DND-41 (cell line): ENCODE data around the gene CTPS2.

ENCODE experiments used
- ATAC-seq: fragments of 200-7000 bp; cut with Tn5 transposase; 3 replicates; pipeline ENCODE4 v1.9.1; 2021; ENCODE audit warnings: low read depth; ENCODE audit not compliant: insufficient read depth
- DNase-seq: peaks from one replicate; pipeline ENCODE4 v3.0.0-alpha.2; 2020
- H2AFZ ChIP-seq: 2 replicates; pipeline ENCODE4 v1.6.0; 2012; ENCODE audit warnings: low read depth, low read length
- H3K27ac ChIP-seq: 2 replicates; pipeline ENCODE4 v1.5.1; 2012; ENCODE audit warnings: low read length, inconsistent platforms
- H3K27me3 ChIP-seq: fragments of 200-600 bp; sonication (generic); 2 replicates; pipeline ENCODE4 v1.6.0; 2012; ENCODE audit warnings: low read length, mild to moderate bottlenecking, inconsistent platforms; ENCODE audit not compliant: insufficient read depth, poor library complexity
- H3K36me3 ChIP-seq: 2 replicates; pipeline ENCODE4 v1.5.1; 2012; ENCODE audit warnings: low read length, inconsistent platforms; ENCODE audit not compliant: insufficient read depth
- H3K4me1 ChIP-seq: 2 replicates; pipeline ENCODE4 v1.5.1; 2012; ENCODE audit warnings: mild to moderate bottlenecking, low read length; ENCODE audit not compliant: insufficient read depth
- H3K4me2 ChIP-seq: 2 replicates; pipeline ENCODE4 v1.6.0; 2012; ENCODE audit warnings: mild to moderate bottlenecking, moderate library complexity, low read length, inconsistent platforms; ENCODE audit not compliant: insufficient read depth
- H3K4me3 ChIP-seq, 2 experiments: fragments of 200-600 bp in 1 of 2; shearing (Covaris generic) in 1 of 2; 2 replicates each; pipeline ENCODE4 v1.5.1; 2012 to 2016; ENCODE audit warnings: inconsistent platforms in 2 of 2, low read length in 2 of 2, mild to moderate bottlenecking in 2 of 2, low read depth in 1 of 2, moderate library complexity in 1 of 2
- H3K79me2 ChIP-seq: 2 replicates; pipeline ENCODE4 v1.6.0; 2012; ENCODE audit warnings: low read length, inconsistent platforms; ENCODE audit not compliant: insufficient read depth
- H3K9ac ChIP-seq: 2 replicates; pipeline ENCODE4 v1.6.0; 2012; ENCODE audit warnings: low read depth, mild to moderate bottlenecking, inconsistent platforms, low read length, moderate library complexity
- H3K9me3 ChIP-seq: 2 replicates; pipeline ENCODE4 v1.5.1; 2012; ENCODE audit warnings: low read length, moderate library complexity, mild to moderate bottlenecking, inconsistent platforms; ENCODE audit not compliant: insufficient read depth, severe bottlenecking
- H4K20me1 ChIP-seq: 2 replicates; pipeline ENCODE4 v1.6.0; 2012; ENCODE audit warnings: low read length; ENCODE audit not compliant: insufficient read depth
- EZH2 ChIP-seq: IDR thresholded peaks from 3 replicates; pipeline ENCODE4 v1.6.1; 2012; ENCODE audit warnings: borderline replicate concordance, low read depth, mild to moderate bottlenecking, moderate library complexity, low read length, inconsistent platforms; ENCODE audit not compliant: severe bottlenecking
- TF ChIP-seq, protein P1 (sequence below): IDR thresholded peaks from 2 replicates; pipeline ENCODE4 v1.5.1; 2012; ENCODE audit warnings: borderline replicate concordance, low read length, moderate library complexity, mild to moderate bottlenecking; ENCODE audit not compliant: poor library complexity, severe bottlenecking; ENCODE audit errors: extremely low read depth

CTPS2 gene

DNA sequence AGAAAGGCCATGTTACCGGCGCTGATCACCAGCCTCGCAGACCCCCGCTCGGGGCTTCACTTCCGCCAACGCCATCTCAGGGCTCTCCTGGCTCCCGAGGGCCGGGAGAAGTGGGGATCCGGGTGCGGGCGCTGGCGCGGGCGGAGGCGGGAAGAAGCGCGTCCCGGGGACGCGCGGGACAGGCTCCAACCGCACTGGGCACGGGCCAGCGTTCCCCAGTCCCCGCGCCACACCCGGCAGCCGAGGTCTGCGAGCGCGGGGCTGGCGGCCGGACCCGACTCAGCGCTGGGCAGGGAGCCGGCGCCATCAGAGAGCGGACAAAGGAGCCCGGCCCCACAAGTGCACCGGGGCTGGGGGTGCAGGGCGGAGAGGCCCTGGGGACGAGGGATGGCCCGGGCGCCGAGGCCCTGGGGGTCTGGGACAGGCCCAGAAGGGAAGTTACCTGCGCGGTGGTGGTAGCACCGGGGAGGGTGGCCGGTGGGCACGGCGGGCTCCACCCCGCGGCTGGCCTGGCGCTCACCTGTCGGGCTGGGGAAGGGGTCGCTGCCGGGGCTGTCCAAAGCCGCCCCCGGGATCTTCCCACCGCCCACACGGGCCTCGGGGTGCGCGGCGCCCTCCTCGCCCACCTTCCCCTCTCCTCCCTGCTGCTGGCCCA, 449 bp downstream of the CTPS2 start:
- Histone ChIP-seq H3K9me3 (no peaks in the 10 kb centered on the region), H3K27me3 (no peaks in the 10 kb centered on the region), H3K9ac (peak overlapping the region; percentile 84), H3K36me3 (peaks cover 3% of the 10 kb centered on the region; the same call in 1 of the 2 replicates), H2AFZ (peak overlapping the region; percentile 82), H3K4me1 (peaks cover 22% of the 10 kb centered on the region), H3K4me2 (peak overlapping the region; percentile 71), H3K4me3 (peak overlapping the region; percentile 57 to 66; a peak in 3 of 4 replicates), H3K79me2 (peaks cover 11% of the 10 kb centered on the region), H4K20me1 (no peaks in the 10 kb centered on the region), H3K27ac (peak overlapping the region; percentile 83)
- peak; percentile 27 for DNase-seq
- peak; percentile 66 for ATAC-seq
- TF ChIP-seq, protein P1, sequence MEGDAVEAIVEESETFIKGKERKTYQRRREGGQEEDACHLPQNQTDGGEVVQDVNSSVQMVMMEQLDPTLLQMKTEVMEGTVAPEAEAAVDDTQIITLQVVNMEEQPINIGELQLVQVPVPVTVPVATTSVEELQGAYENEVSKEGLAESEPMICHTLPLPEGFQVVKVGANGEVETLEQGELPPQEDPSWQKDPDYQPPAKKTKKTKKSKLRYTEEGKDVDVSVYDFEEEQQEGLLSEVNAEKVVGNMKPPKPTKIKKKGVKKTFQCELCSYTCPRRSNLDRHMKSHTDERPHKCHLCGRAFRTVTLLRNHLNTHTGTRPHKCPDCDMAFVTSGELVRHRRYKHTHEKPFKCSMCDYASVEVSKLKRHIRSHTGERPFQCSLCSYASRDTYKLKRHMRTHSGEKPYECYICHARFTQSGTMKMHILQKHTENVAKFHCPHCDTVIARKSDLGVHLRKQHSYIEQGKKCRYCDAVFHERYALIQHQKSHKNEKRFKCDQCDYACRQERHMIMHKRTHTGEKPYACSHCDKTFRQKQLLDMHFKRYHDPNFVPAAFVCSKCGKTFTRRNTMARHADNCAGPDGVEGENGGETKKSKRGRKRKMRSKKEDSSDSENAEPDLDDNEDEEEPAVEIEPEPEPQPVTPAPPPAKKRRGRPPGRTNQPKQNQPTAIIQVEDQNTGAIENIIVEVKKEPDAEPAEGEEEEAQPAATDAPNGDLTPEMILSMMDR = no peak
- no peak for TF ChIP-seq EZH2

DNA sequence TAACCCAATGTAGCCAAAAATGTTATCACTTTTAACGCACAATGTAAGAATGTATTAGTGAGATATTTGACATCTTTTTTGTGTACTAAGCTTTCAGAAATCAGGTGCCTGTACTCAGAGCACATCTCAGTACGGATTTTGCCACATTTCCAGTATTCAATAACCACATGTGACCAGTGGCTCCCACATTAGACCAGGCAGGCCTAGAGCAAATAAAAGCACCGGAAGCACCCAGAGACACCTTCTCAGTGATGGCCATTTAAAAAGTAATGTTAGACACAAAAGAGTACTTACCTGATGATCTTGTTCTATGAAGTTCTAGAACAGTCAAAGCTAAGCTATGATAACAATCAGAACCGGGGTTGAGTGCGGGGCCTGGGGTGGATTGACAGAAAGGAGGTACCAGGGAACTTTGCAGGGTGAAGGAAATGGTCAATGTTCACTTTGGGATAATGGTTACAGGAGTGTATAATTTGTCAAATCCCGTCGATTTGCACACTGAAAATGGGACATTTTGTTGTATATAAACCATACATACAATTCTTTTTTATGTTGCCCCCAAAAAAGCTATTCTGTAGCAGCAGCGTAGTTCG, 1.2 kb downstream of the CTPS2 start:
- peak overlapping the region; percentile 57 to 66; a peak in 3 of 4 replicates for H3K4me3 ChIP-seq
- peak overlapping the region; percentile 84 for H3K9ac ChIP-seq
- H3K79me2 ChIP-seq = peaks cover 11% of the 10 kb centered on the region
- peak overlapping the region; percentile 71 for H3K4me2 ChIP-seq
- peak overlapping the region; percentile 82 for H2AFZ ChIP-seq
- TF ChIP-seq, protein P1 = no peak
- no peak for TF ChIP-seq EZH2
- no peaks in the 10 kb centered on the region for H3K27me3 ChIP-seq
- no peaks in the 10 kb centered on the region for H4K20me1 ChIP-seq
- H3K9me3 ChIP-seq = no peaks in the 10 kb centered on the region
- no peak for ATAC-seq
- peaks cover 22% of the 10 kb centered on the region for H3K4me1 ChIP-seq
- no peak for DNase-seq
- H3K36me3 ChIP-seq = peaks cover 3% of the 10 kb centered on the region; the same call in 1 of the 2 replicates
- H3K27ac ChIP-seq = peak overlapping the region; percentile 83

DNA sequence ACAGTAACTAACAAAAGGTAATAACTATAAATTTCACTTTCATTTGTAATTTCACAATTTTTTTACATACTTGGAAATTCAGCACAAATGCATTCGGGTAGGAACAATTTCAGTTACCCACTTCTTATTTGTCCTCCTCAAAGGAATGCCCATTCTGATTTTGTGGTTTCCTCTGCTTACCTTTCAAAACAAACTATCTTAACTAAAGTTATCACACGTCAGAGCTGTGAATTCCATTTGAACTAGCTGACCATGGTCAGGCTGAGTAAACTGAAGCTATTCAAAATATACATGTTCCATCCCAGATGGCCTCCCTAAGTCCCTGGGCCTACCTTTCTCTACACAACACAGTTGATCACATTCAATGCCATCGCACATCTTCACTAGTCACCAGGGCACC, 4.5 kb downstream of the CTPS2 start:
- peaks cover 11% of the 10 kb centered on the region for H3K79me2 ChIP-seq
- H3K27ac ChIP-seq = no peak overlapping the region
- no peak overlapping the region for H3K4me3 ChIP-seq
- H3K36me3 ChIP-seq = peaks cover 3% of the 10 kb centered on the region; the same call in 1 of the 2 replicates
- H3K9ac ChIP-seq = no peak overlapping the region
- H3K4me1 ChIP-seq = peaks cover 17% of the 10 kb centered on the region
- no peaks in the 10 kb centered on the region for H3K27me3 ChIP-seq
- H3K4me2 ChIP-seq = no peak overlapping the region
- no peak overlapping the region for H2AFZ ChIP-seq
- ATAC-seq (no peak), DNase-seq (no peak)
- TF ChIP-seq, protein P1 = no peak
- TF ChIP-seq EZH2 = no peak
- no peaks in the 10 kb centered on the region for H4K20me1 ChIP-seq
- no peaks in the 10 kb centered on the region for H3K9me3 ChIP-seq
